Progenitor cell of endocrine pancreas (in vitro differentiated cells): ENCODE measurements around the gene MRPL10. TPM values are rescaled to one million over a fixed set of nuclear protein-coding genes. Genes with fewer than 3 reads are reported as not detected.

Source experiments
- DNase-seq: peaks from one replicate; pipeline ENCODE4 v3.0.0; 2021; ENCODE audit warnings: low spot score; ENCODE audit not compliant: unreplicated experiment
- H3K27ac Mint-ChIP-seq: 2 replicates; pipeline ENCODE4 v1.8.0; 2021; ENCODE audit warnings: mild to moderate bottlenecking, moderate library complexity, mixed read lengths
- H3K27me3 Mint-ChIP-seq: 2 replicates; pipeline ENCODE4 v1.8.0; 2021; ENCODE audit warnings: mixed read lengths
- H3K36me3 Mint-ChIP-seq: 2 replicates; pipeline ENCODE4 v1.8.0; 2022; ENCODE audit warnings: mixed read lengths; ENCODE audit not compliant: insufficient read depth
- H3K4me1 Mint-ChIP-seq: 2 replicates; pipeline ENCODE4 v1.8.0; 2021; ENCODE audit warnings: low read depth, mixed read lengths
- H3K4me3 Mint-ChIP-seq: 2 replicates; pipeline ENCODE4 v1.8.0; 2021; ENCODE audit warnings: low read depth, mild to moderate bottlenecking, moderate library complexity, mixed read lengths
- H3K9me3 Mint-ChIP-seq: 2 replicates; pipeline ENCODE4 v1.8.0; 2021; ENCODE audit warnings: low read depth, mixed read lengths
- CTCF ChIP-seq: fragments of 200-600 bp; sonication (generic); IDR thresholded peaks from one replicate; pipeline ENCODE4 v1.5.0; 2021; ENCODE audit warnings: antibody characterized with exemption, mild to moderate bottlenecking; ENCODE audit not compliant: unreplicated experiment
- total RNA-seq: library from RNA; stranded (reverse); gene quantifications from 2 replicates; pipeline ENCODE4 v1.2.1, GENCODE V29; 2021

MRPL10 gene
- total RNA-seq, 1 donor from 2014 or later, result 41.1 TPM

- Mint-ChIP-seq H3K36me3 (peaks cover 14% of the 10 kb centered on the region), H3K27me3 (no peaks in the 10 kb centered on the region), H3K27ac (no peak overlapping the region), H3K4me3 (no peak overlapping the region), H3K4me1 (peaks cover 9% of the 10 kb centered on the region), H3K9me3 (no peaks in the 10 kb centered on the region)
- no peak for TF ChIP-seq CTCF
- DNase-seq, result no peak
These were observed 7.8 kb downstream of the MRPL10 start for GRCh38 chr17:47823519-47823918.

- Mint-ChIP-seq H3K27me3 (no peaks in the 10 kb centered on the region), H3K9me3 (no peaks in the 10 kb centered on the region), H3K4me3 (peak overlapping the region; percentile 91), H3K36me3 (peaks cover 14% of the 10 kb centered on the region), H3K27ac (no peak overlapping the region), H3K4me1 (peaks cover 9% of the 10 kb centered on the region)
- no peak for DNase-seq
- no peak for TF ChIP-seq CTCF
These were observed 8.6 kb downstream of the MRPL10 start for GRCh38 chr17:47822785-47823184.

- H3K4me1 Mint-ChIP-seq, result peaks cover 9% of the 10 kb centered on the region
- peak within 1 kb of the TSS; percentile 91 for H3K4me3 Mint-ChIP-seq
- DNase-seq, result peak; percentile 39
- H3K27me3 Mint-ChIP-seq, result no peaks in the 10 kb centered on the region
- H3K36me3 Mint-ChIP-seq, result peaks cover 14% of the 10 kb centered on the region
- peak within 1 kb of the TSS; percentile 71 for H3K27ac Mint-ChIP-seq
- TF ChIP-seq CTCF, result no peak
- H3K9me3 Mint-ChIP-seq, result no peaks in the 10 kb centered on the region
These were observed 9.6 kb downstream of the MRPL10 start, which contains the start of gene OSBPL7 for GRCh38 chr17:47821424-47822391. Gene OSBPL7, minus strand, starts transcription at chr17:47821794. Its CDS starts 1,516 bp downstream, at chr17:47820278.

GRCh38 chr17:47821031-47821423 lies 10.3 kb downstream of the MRPL10 start:
- no peak for TF ChIP-seq CTCF
- no peak for DNase-seq
- Mint-ChIP-seq H3K9me3 (no peaks in the 10 kb centered on the region), H3K27ac (peak overlapping the region; percentile 45), H3K36me3 (peaks cover 10% of the 10 kb centered on the region), H3K4me1 (peaks cover 9% of the 10 kb centered on the region), H3K4me3 (peak overlapping the region; percentile 91), H3K27me3 (no peaks in the 10 kb centered on the region)

- Mint-ChIP-seq H3K9me3 (no peaks in the 10 kb centered on the region), H3K36me3 (peaks cover 6% of the 10 kb centered on the region), H3K27ac (no peak overlapping the region), H3K27me3 (no peaks in the 10 kb centered on the region), H3K4me1 (peaks cover 9% of the 10 kb centered on the region), H3K4me3 (peak overlapping the region; percentile 91)
- TF ChIP-seq CTCF, result no peak
- no peak for DNase-seq
These were observed 11.1 kb downstream of the MRPL10 start for GRCh38 chr17:47820033-47820789.
